Measurements from ENCODE around the gene OR9K2. TPM values are rescaled to one million over a fixed set of nuclear protein-coding genes. Genes with fewer than 3 reads are reported as not detected.
A peak's percentile ranks its signal among the peaks of the same experiment; 100 is the strongest.
"Not testable (repeated sequence)": the region's sequence is repeated elsewhere in the genome, so short reads cannot be mapped to it uniquely, and the experiment has no call there.

Gene OR9K2
- total RNA-seq, 1 experiment from 2014 or later, result not detected

DNA sequence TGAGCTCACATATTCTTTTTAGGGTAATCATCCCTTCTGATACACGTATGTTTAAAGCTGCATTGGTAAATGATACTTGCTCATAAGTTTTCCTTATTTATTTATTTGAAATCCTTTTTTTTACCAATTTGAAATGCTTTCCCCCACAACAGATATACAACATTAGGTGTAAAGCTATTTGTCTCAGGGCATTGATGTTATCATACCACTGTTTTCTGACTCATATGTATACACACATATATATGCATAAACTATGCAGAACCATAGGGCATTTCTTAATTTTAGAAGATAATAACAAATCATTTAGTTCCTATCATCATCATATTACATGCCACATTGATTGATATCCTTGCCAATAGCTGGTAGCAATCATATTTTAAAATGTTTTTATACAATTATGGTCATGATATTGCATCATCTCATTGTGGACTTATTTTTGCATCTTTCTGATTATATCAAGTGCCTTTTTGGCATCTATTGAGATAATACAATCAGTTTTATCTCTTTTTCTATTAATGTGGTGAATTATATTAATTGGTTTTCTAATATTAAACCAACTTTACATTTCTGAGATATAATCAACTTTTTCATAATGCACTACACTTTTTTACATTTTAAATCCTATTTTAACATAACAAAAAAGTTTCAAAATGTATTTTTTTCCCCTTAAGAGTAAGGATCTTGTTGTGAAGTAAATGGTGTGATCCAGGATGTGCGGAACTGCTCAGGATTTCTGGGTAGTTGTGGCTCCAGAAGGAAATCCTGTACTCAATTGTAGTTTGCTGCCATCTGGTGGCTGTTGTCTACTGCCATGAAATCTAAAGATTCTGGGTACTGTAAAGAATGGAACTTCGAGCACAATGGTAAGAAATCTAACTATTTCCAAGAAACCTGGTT lies 16.7 kb downstream of the OR9K2 start:
- no peak overlapping the region for H3K4me3 ChIP-seq (ENCODE audit: low read length)
- no peaks in the 10 kb centered on the region for H3K9me2 ChIP-seq (replicated peaks; ENCODE audit: low read length)
- no peak overlapping the region for H3K27ac ChIP-seq (ENCODE audit: low read length)
- no peaks in the 10 kb centered on the region for H3K9me3 ChIP-seq (ENCODE audit: low read length)
- BruUV-seq (replicated peaks), result no TSS peak
- H4K20me1 ChIP-seq (ENCODE audit: low read length), result no peaks in the 10 kb centered on the region
- H3K4me1 ChIP-seq (ENCODE audit: insufficient read depth, low read length), result no peaks in the 10 kb centered on the region
- intact Hi-C loops (cut with micrococcal nuclease), result loop anchor here (1.0 to 2.0 kb wide), 3 partner anchors 150 to 440 kb away; no protein-coding TSS in a partner anchor
- H3K79me2 ChIP-seq (ENCODE audit: low read length), result no peaks in the 10 kb centered on the region
- no peak overlapping the region for H3K9ac ChIP-seq (ENCODE audit: low read length)
- DNase-seq, result peak; percentile 78
- H3F3A ChIP-seq (ENCODE audit: low read length, unreplicated experiment), result no peaks in the 10 kb centered on the region
- ATAC-seq, result peak; percentile 66
- no peaks in the 10 kb centered on the region for H3K36me3 ChIP-seq (ENCODE audit: low read depth, low read length)
- ChIA-PET POLR2A (ENCODE audit: unreplicated experiment) (no interaction called here), CTCF (interaction anchor here (1.1 kb wide), 1 partner anchor 150 kb away, joined by 5 read pairs; no protein-coding TSS in a partner anchor)
- H3K27me3 ChIP-seq (ENCODE audit: low read length), result peaks cover 16% of the 10 kb centered on the region
- H3K4me2 ChIP-seq (ENCODE audit: low read length), result no peak overlapping the region
- H2AFZ ChIP-seq (ENCODE audit: low read length), result no peak overlapping the region
- no peak for TF ChIP-seq EZH2 (IDR thresholded peaks at IDR 0.05; ENCODE audit: low read length, unreplicated experiment)
- TF ChIP-seq, protein P1, sequence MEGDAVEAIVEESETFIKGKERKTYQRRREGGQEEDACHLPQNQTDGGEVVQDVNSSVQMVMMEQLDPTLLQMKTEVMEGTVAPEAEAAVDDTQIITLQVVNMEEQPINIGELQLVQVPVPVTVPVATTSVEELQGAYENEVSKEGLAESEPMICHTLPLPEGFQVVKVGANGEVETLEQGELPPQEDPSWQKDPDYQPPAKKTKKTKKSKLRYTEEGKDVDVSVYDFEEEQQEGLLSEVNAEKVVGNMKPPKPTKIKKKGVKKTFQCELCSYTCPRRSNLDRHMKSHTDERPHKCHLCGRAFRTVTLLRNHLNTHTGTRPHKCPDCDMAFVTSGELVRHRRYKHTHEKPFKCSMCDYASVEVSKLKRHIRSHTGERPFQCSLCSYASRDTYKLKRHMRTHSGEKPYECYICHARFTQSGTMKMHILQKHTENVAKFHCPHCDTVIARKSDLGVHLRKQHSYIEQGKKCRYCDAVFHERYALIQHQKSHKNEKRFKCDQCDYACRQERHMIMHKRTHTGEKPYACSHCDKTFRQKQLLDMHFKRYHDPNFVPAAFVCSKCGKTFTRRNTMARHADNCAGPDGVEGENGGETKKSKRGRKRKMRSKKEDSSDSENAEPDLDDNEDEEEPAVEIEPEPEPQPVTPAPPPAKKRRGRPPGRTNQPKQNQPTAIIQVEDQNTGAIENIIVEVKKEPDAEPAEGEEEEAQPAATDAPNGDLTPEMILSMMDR (conservative IDR thresholded peaks at IDR 0.05; ENCODE audit: low read depth, low read length), result peak; percentile 89

DNA sequence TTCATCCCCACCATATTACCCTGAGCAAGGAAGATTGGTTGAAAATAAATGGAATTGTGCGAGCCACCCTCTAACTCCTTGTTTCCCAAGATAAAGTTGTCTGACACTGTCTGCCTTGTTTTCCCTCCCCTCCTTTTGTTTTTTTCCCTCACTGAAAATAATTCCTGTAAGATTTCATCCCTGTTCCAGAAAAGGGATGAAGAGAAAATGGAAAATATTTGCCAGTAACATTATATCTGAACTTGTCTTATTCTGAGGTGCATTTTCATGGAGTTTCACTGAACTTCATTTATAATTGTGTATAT lies 17.3 kb downstream of the OR9K2 start:
- ChIA-PET CTCF (interaction anchor here (0.6 kb wide), 1 partner anchor 151 kb away, joined by 3 read pairs; no protein-coding TSS in a partner anchor), POLR2A (ENCODE audit: unreplicated experiment) (no interaction called here)
- intact Hi-C loops (cut with micrococcal nuclease), result loop anchor here (1.0 to 2.0 kb wide), 3 partner anchors 150 to 441 kb away; no protein-coding TSS in a partner anchor
- TF ChIP-seq EZH2phosphoT487 (IDR thresholded peaks at IDR 0.05; ENCODE audit: borderline replicate concordance, low read length), result no peak
- TF ChIP-seq, protein P1 (conservative IDR thresholded peaks at IDR 0.05; ENCODE audit: low read depth, low read length), result 0 out of 2 replicates have a peak, but pooled peaks have one; percentile 22
- H3K4me3 ChIP-seq (ENCODE audit: low read length), result no peak overlapping the region
- no peaks in the 10 kb centered on the region for H3K79me2 ChIP-seq (ENCODE audit: low read length)
- peaks cover 22% of the 10 kb centered on the region for H3K27me3 ChIP-seq (ENCODE audit: low read length)
- H3K9me3 ChIP-seq (ENCODE audit: low read length), result no peaks in the 10 kb centered on the region
- no peaks in the 10 kb centered on the region for H3F3A ChIP-seq (ENCODE audit: low read length, unreplicated experiment)
- H3K36me3 ChIP-seq (ENCODE audit: low read depth, low read length), result no peaks in the 10 kb centered on the region
- H3K4me2 ChIP-seq (ENCODE audit: low read length), result no peak overlapping the region
- H3K4me1 ChIP-seq (ENCODE audit: insufficient read depth, low read length), result no peaks in the 10 kb centered on the region
- no peaks in the 10 kb centered on the region for H4K20me1 ChIP-seq (ENCODE audit: low read length)
- BruUV-seq (replicated peaks), result no TSS peak
- no peak overlapping the region for H3K27ac ChIP-seq (ENCODE audit: low read length)
- DNase-seq (no peak), ATAC-seq (no peak)
- H3K9me2 ChIP-seq (replicated peaks; ENCODE audit: low read length), result no peaks in the 10 kb centered on the region
- no peak overlapping the region for H2AFZ ChIP-seq (ENCODE audit: low read length)
- no peak overlapping the region for H3K9ac ChIP-seq (ENCODE audit: low read length)

DNA sequence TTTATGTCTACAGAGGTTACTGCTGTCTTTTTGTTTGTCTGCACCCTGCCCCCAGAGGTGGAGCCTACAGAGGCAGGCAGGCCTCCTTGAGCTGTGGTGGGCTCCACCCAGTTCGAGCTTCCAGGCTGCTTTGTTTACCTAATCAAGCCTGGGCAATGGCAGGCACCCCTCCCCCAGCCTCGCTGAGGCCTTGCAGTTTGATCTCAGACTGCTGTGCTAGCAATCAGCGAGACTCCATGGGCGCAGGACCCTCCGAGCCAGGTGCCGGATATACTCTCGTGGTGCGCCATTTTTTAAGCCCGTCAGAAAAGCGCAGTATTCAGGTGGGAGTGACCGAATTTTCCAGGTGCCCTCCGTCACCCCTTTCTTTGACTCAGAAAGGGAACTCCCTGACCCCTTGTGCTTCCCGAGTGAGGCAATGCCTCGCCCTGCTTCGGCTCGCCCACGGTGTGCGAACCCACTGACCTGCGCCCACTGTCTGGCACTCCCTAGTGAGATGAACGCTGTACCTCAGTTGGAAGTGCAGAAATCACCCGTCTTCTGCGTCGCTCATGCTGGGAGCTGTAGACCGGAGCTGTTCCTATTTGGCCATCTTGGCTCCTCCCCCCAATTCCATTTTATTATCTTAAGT lies 40.9 kb downstream of the OR9K2 start:
- DNase-seq; H4K20me1 ChIP-seq (ENCODE audit: low read length); H3K27ac ChIP-seq (ENCODE audit: low read length); H3K4me1 ChIP-seq (ENCODE audit: insufficient read depth, low read length); H3F3A ChIP-seq (ENCODE audit: low read length, unreplicated experiment); H3K79me2 ChIP-seq (ENCODE audit: low read length); H3K4me2 ChIP-seq (ENCODE audit: low read length); CTCF ChIA-PET; intact Hi-C loops (cut with micrococcal nuclease); H3K27me3 ChIP-seq (ENCODE audit: low read length); H2AFZ ChIP-seq (ENCODE audit: low read length); BruUV-seq (replicated peaks); H3K36me3 ChIP-seq (ENCODE audit: low read depth, low read length); H3K4me3 ChIP-seq (ENCODE audit: low read length); H3K9ac ChIP-seq (ENCODE audit: low read length); POLR2A ChIA-PET (ENCODE audit: unreplicated experiment); ATAC-seq; H3K9me2 ChIP-seq (replicated peaks; ENCODE audit: low read length); H3K9me3 ChIP-seq (ENCODE audit: low read length): not testable (repeated sequence)
